OCI-LY1 (cell line): ENCODE results near the gene HSD17B7.

Experiments
- EZH2 ChIP-seq: fragments of 200-600 bp; sonication (generic), shearing (Covaris generic); IDR thresholded peaks from 2 replicates; pipeline ENCODE4 v1.8.0; 2017; ENCODE audit warnings: borderline replicate concordance, mixed run types, mild to moderate bottlenecking, antibody characterized with exemption, low read length, moderate library complexity, mixed read lengths
- TF ChIP-seq, protein P1 (sequence below): fragments of 200-600 bp; sonication (generic), shearing (Covaris generic); IDR thresholded peaks from 2 replicates; pipeline ENCODE4 v1.5.1; 2017; ENCODE audit warnings: mild to moderate bottlenecking, antibody characterized with exemption, low read length, moderate library complexity, mixed read lengths

DNA sequence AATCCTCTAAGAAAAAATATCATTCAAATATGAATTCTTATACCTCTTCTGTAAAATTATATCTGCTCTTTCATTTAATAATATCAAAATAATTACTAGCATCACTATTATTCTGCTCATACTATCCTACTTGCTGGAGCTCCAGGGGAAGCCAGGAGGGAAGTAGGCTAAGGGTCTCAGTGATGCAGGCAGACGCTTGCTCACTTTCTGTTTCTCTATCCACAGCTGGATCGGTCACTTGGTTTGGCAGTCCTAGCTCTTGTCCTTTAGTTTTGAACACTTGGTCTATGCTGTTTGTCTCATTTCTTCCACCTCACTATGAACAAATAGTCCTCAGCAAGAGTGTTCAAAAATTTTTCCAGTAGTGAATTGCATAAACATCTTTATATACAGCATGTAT lies 59.2 kb downstream of the HSD17B7 start:
- TF ChIP-seq, protein P1, sequence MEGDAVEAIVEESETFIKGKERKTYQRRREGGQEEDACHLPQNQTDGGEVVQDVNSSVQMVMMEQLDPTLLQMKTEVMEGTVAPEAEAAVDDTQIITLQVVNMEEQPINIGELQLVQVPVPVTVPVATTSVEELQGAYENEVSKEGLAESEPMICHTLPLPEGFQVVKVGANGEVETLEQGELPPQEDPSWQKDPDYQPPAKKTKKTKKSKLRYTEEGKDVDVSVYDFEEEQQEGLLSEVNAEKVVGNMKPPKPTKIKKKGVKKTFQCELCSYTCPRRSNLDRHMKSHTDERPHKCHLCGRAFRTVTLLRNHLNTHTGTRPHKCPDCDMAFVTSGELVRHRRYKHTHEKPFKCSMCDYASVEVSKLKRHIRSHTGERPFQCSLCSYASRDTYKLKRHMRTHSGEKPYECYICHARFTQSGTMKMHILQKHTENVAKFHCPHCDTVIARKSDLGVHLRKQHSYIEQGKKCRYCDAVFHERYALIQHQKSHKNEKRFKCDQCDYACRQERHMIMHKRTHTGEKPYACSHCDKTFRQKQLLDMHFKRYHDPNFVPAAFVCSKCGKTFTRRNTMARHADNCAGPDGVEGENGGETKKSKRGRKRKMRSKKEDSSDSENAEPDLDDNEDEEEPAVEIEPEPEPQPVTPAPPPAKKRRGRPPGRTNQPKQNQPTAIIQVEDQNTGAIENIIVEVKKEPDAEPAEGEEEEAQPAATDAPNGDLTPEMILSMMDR = no peak
- TF ChIP-seq EZH2 = no peak
